Measurements from ENCODE around the gene NELFE.

DNA sequence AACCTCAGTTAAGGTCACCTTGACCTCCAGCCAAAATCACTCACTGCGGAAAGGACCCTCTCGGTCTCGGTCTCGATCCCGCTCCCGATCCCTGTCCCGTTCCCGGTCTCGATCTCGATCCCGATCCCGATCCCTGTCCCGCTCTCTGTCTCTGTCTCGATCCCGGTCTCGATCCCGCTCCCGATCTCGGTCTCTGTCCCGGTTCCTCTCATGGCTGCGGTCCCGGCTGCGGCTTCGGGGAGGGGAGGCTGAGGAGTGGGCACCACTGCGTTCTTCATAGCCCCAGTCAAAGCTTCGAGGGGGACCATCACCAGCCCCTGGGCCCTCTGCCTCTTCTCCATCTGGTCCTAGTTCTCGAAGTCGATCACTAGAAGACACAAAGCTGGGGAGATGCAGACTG is 4.3 kb downstream of the NELFE start:
- no peak for TF ChIP-seq POLR2A (IDR thresholded peaks at IDR 0.05)
- TF ChIP-seq, protein P1, sequence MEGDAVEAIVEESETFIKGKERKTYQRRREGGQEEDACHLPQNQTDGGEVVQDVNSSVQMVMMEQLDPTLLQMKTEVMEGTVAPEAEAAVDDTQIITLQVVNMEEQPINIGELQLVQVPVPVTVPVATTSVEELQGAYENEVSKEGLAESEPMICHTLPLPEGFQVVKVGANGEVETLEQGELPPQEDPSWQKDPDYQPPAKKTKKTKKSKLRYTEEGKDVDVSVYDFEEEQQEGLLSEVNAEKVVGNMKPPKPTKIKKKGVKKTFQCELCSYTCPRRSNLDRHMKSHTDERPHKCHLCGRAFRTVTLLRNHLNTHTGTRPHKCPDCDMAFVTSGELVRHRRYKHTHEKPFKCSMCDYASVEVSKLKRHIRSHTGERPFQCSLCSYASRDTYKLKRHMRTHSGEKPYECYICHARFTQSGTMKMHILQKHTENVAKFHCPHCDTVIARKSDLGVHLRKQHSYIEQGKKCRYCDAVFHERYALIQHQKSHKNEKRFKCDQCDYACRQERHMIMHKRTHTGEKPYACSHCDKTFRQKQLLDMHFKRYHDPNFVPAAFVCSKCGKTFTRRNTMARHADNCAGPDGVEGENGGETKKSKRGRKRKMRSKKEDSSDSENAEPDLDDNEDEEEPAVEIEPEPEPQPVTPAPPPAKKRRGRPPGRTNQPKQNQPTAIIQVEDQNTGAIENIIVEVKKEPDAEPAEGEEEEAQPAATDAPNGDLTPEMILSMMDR (IDR thresholded peaks at IDR 0.05): no peak
